ENCODE data around the gene EXD2. TPM values are rescaled to one million over a fixed set of nuclear protein-coding genes. Genes with fewer than 3 reads are reported as not detected.
"Not testable (repeated sequence)": the region's sequence is repeated elsewhere in the genome, so short reads cannot be mapped to it uniquely, and the experiment has no call there.

The EXD2 gene
- total RNA-seq, 1 experiment from 2014 or later, result 22.5 TPM

GRCh38 chr14:69288011-69288771 is 96.9 kb downstream of the EXD2 start:
- intact Hi-C loops (cut with micrococcal nuclease; ENCODE audit: unreplicated experiment), result no loop called here

DNA sequence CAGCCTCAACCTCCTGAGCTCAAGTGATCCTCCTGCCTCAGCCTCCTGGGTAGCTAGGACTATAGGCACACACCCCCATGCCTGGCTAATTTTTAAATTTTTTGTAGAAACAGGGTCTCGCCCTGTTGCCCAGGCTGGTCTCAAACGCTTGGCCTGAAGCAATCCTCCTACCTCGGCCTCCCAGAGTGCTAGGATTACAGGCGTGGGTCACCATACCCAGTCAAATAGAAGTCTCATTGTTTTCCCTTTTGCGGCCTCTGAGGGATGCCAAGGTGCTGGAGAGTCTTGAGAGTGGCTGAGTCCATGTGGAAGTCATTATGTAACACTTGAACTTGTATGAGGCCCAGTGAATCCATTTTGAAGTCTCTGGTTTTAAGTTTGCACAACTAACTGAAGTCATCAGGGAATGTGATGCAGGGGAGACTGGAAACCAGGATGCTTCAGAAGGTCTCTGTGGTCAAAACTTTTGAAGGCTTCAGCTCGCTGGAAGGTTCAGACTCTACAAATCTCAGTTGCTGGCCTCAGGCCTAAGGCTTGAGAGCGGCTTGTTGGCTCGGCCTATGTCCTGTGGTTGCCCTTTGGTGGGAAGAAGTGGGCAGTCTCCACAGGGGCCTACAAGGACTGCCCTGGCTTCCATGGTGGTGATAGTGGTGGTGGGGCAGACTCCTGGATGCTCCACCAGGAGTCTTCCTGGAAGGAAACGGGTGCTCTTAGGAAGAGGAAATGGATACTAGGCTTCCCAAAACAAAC is 97.8 kb downstream of the EXD2 start:
- H3K27me3 ChIP-seq (replicated peaks; ENCODE audit: control insufficient read depth, insufficient read depth, low read length), result no peaks in the 10 kb centered on the region
- H3K4me3 ChIP-seq (ENCODE audit: low read depth, low read length), result no peak overlapping the region
- BruUV-seq (replicated peaks), result no TSS peak
- H3K27ac Mint-ChIP-seq (ENCODE audit: unreplicated experiment), result no peak overlapping the region
- DNase-seq, result no peak
- ChIA-PET CTCF (interaction anchor here (1.6 kb wide), 2 partner anchors 12 to 160 kb away, joined by 3 to 5 read pairs; no protein-coding TSS in a partner anchor), POLR2A (no interaction called here)
- H3K4me1 Mint-ChIP-seq (ENCODE audit: low read depth, unreplicated experiment), result peaks cover 11% of the 10 kb centered on the region
- no peak overlapping the region for H3K4me3 Mint-ChIP-seq (ENCODE audit: unreplicated experiment)
- no peaks in the 10 kb centered on the region for H3K27me3 Mint-ChIP-seq (ENCODE audit: insufficient read depth, unreplicated experiment)
- no peaks in the 10 kb centered on the region for H3K36me3 Mint-ChIP-seq (ENCODE audit: insufficient read depth, unreplicated experiment)
- no peaks in the 10 kb centered on the region for H3K9me3 Mint-ChIP-seq (ENCODE audit: unreplicated experiment)
- H3K4me1 ChIP-seq, result peaks cover 4% of the 10 kb centered on the region; the same call in 1 of the 2 replicates
- no peaks in the 10 kb centered on the region for H3K36me3 ChIP-seq (ENCODE audit: control insufficient read depth, insufficient read depth, low read length)
- no peak for TF ChIP-seq CTCF (IDR thresholded peaks at IDR 0.05; ENCODE audit: insufficient read depth in 1 of 2, low read depth in 1 of 2, low read length in 1 of 2, severe bottlenecking in 1 of 2, unreplicated experiment in 1 of 2)
- no peaks in the 10 kb centered on the region for H3K9me3 ChIP-seq
- intact Hi-C loops (cut with micrococcal nuclease; ENCODE audit: unreplicated experiment), result no loop called here

More at GRCh38 chr14:69288011-69288771, 96.9 kb downstream of the EXD2 start:
- peak; percentile 38 to 45 for TF ChIP-seq CTCF (IDR thresholded peaks at IDR 0.05; ENCODE audit: insufficient read depth in 1 of 2, low read depth in 1 of 2, low read length in 1 of 2, severe bottlenecking in 1 of 2, unreplicated experiment in 1 of 2)
- H3K27me3 Mint-ChIP-seq (ENCODE audit: insufficient read depth, unreplicated experiment), result no peaks in the 10 kb centered on the region
- Histone ChIP-seq H3K4me3 (ENCODE audit: low read depth, low read length) (no peak overlapping the region), H3K36me3 (ENCODE audit: control insufficient read depth, insufficient read depth, low read length) (no peaks in the 10 kb centered on the region), H3K9me3 (no peaks in the 10 kb centered on the region), H3K4me1 (peaks cover 4% of the 10 kb centered on the region; the same call in 1 of the 2 replicates), H3K27me3 (replicated peaks; ENCODE audit: control insufficient read depth, insufficient read depth, low read length) (no peaks in the 10 kb centered on the region)
- H3K27ac Mint-ChIP-seq (ENCODE audit: unreplicated experiment), result no peak overlapping the region
- H3K9me3 Mint-ChIP-seq (ENCODE audit: unreplicated experiment), result no peaks in the 10 kb centered on the region
- no peaks in the 10 kb centered on the region for H3K36me3 Mint-ChIP-seq (ENCODE audit: insufficient read depth, unreplicated experiment)
- DNase-seq, result peak in 1 of 2 experiments; percentile 34
- ChIA-PET POLR2A (no interaction called here), CTCF (interaction anchor here (0.7 to 2.9 kb wide), 19 partner anchors 9 to 172 kb away, joined by 3 to 68 read pairs (median 5); partner anchors contain the start of genes DCAF5, ERH, GALNT16 and SLC39A9)
- BruUV-seq (replicated peaks), result no TSS peak
- no peak overlapping the region for H3K4me3 Mint-ChIP-seq (ENCODE audit: unreplicated experiment)
- H3K4me1 Mint-ChIP-seq (ENCODE audit: low read depth, unreplicated experiment), result peaks cover 11% of the 10 kb centered on the region

GRCh38 chr14:69289811-69290520 is 98.7 kb downstream of the EXD2 start:
- H3K27me3 ChIP-seq (replicated peaks; ENCODE audit: control insufficient read depth, insufficient read depth, low read length), result no peaks in the 10 kb centered on the region
- H3K4me3 ChIP-seq (ENCODE audit: low read depth, low read length), result no peak overlapping the region
- peaks cover 11% of the 10 kb centered on the region for H3K4me1 Mint-ChIP-seq (ENCODE audit: low read depth, unreplicated experiment)
- no peak for TF ChIP-seq CTCF (IDR thresholded peaks at IDR 0.05; ENCODE audit: insufficient read depth in 1 of 2, low read depth in 1 of 2, low read length in 1 of 2, severe bottlenecking in 1 of 2, unreplicated experiment in 1 of 2)
- no peaks in the 10 kb centered on the region for H3K27me3 Mint-ChIP-seq (ENCODE audit: insufficient read depth, unreplicated experiment)
- H3K9me3 Mint-ChIP-seq (ENCODE audit: unreplicated experiment), result no peaks in the 10 kb centered on the region
- H3K36me3 ChIP-seq (ENCODE audit: control insufficient read depth, insufficient read depth, low read length), result no peaks in the 10 kb centered on the region
- intact Hi-C loops (cut with micrococcal nuclease; ENCODE audit: unreplicated experiment), result no loop called here
- no peaks in the 10 kb centered on the region for H3K36me3 Mint-ChIP-seq (ENCODE audit: insufficient read depth, unreplicated experiment)
- ChIA-PET POLR2A (no interaction called here), CTCF (interaction anchor here (1.1 to 1.6 kb wide), 2 partner anchors 28 to 160 kb away, joined by 3 read pairs; no protein-coding TSS in a partner anchor)
- H3K4me3 Mint-ChIP-seq (ENCODE audit: unreplicated experiment), result no peak overlapping the region
- no TSS peak for BruUV-seq (replicated peaks)
- DNase-seq, result no peak
- no peaks in the 10 kb centered on the region for H3K9me3 ChIP-seq
- peaks cover 4% of the 10 kb centered on the region; the same call in 1 of the 2 replicates for H3K4me1 ChIP-seq
- no peak overlapping the region for H3K27ac Mint-ChIP-seq (ENCODE audit: unreplicated experiment)

GRCh38 chr14:69290881-69291280 is 99.6 kb downstream of the EXD2 start:
- DNase-seq; H3K27me3 ChIP-seq (replicated peaks; ENCODE audit: control insufficient read depth, insufficient read depth, low read length); H3K27me3 Mint-ChIP-seq (ENCODE audit: insufficient read depth, unreplicated experiment); H3K9me3 ChIP-seq; H3K9me3 Mint-ChIP-seq (ENCODE audit: unreplicated experiment); H3K36me3 Mint-ChIP-seq (ENCODE audit: insufficient read depth, unreplicated experiment); POLR2A ChIA-PET; CTCF ChIA-PET; H3K4me3 ChIP-seq (ENCODE audit: low read depth, low read length); intact Hi-C loops (cut with micrococcal nuclease; ENCODE audit: unreplicated experiment); H3K36me3 ChIP-seq (ENCODE audit: control insufficient read depth, insufficient read depth, low read length); H3K27ac Mint-ChIP-seq (ENCODE audit: unreplicated experiment); H3K4me1 ChIP-seq; BruUV-seq (replicated peaks); H3K4me3 Mint-ChIP-seq (ENCODE audit: unreplicated experiment): not testable (repeated sequence)
- H3K4me1 Mint-ChIP-seq (ENCODE audit: low read depth, unreplicated experiment), result peaks cover 11% of the 10 kb centered on the region
